ELR (cell line): Measurements from ENCODE around the gene SLC8A3.

Source experiments
- DNase-seq: peaks from one replicate; pipeline ENCODE4 v3.0.0-alpha.2; 2015; ENCODE audit warnings: low read depth

Gene SLC8A3

DNA sequence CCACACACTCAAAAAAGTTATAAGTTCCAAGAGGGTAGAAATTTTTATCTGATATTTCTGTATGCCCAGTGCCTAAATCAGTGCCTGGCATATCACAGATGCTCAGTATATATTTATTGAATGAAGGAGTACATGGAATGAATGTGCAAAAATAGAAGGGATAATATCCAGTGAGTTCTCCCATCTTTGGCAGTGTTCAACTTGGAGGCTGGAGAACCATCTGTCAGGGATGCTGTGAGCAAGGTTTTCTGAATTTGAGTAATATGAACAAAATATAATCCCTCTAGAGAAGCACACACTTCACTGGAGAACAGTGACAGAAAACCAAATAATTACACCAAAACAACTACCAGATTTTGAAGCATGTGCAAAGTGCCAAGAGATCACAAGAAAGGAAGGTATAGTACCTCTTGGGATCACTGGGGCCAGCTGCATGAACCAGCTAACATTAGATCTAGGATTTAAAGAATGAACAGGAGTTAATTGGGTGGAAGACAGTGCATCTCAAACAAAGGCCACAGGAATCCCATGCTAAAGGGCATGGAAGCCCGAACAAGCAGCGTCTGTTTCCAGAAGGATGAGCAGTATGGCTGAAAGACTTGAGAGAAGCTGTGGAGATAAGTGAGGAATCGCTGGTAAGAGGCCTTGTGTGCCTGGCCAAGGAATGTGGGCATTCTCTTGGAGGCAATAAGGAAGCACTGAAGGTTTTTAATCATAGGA is 11.5 kb downstream of the SLC8A3 start:
- DNase-seq: no peak

GRCh38 chr14:70173569-70173968 is 15.2 kb downstream of the SLC8A3 start:
- DNase-seq: no peak

DNA sequence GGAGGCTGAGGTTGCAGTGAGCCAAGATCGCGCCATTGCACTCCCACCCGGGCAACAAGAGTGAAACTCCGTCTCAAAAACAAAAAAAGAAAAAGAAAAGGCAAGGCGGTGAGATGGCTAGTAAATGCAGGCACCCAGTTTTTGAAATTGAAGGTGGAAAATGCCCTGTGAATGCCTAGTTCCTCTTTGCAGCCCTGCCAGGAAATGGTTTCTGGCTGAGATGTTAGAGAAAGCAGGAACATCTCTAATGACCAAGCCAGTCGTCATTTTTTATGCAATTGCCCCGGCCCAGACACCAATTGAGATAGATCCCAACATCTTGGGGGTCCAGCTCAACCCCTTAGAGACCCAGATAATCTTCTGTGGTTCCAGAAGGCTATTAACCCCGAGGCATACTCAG is 17.0 kb downstream of the SLC8A3 start:
- DNase-seq: no peak

DNA sequence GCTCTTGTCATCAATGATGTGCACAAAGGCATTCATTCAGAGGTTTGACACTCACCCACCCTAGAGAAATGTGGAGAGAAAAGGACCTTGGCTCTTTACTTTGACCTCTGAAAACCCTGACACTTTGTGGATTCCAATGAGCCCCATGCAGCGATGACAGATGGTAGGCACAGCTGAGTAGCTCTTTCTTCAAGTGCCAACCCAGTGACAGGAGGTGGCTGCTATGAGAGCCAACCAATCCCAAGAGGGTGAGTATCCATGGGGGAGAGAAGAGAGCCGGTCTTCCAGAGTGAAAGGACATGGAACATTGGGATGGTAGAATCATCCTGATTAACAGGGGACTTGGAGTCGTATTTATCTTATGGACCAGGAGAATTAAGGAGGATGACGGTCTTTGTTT is 17.8 kb downstream of the SLC8A3 start:
- DNase-seq: no peak

- DNase-seq: no peak
Observed at GRCh38 chr14:70168406-70168805, 20.3 kb downstream of the SLC8A3 start.

GRCh38 chr14:70166530-70167203 is 22.1 kb downstream of the SLC8A3 start:
- DNase-seq: no peak

DNA sequence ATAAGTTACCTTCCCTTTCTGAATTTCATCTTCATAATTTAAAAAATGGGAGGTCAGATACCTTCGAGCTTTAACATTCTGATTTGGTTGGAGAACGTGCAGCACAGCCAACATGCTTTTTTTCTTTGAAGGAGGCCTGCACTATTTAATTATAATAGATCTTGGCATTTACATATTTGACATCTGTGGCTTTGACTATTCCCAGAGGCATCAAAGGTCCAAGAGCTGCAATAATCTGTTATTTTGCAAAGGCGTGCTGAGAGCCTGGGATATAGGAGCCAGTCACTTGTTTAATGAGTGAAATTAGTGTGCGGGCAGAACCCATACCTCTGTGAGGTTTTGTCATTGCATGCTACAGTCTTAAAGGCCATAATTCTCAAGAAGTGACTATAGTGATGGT is 26.4 kb downstream of the SLC8A3 start:
- DNase-seq: no peak

- DNase-seq: no peak
Observed at GRCh38 chr14:70156592-70156991, 32.2 kb downstream of the SLC8A3 start.

- no peak for DNase-seq
Observed at GRCh38 chr14:70152704-70153103, 36.0 kb downstream of the SLC8A3 start.

- DNase-seq: no peak
Observed at GRCh38 chr14:70152081-70152480, 36.7 kb downstream of the SLC8A3 start.

DNA sequence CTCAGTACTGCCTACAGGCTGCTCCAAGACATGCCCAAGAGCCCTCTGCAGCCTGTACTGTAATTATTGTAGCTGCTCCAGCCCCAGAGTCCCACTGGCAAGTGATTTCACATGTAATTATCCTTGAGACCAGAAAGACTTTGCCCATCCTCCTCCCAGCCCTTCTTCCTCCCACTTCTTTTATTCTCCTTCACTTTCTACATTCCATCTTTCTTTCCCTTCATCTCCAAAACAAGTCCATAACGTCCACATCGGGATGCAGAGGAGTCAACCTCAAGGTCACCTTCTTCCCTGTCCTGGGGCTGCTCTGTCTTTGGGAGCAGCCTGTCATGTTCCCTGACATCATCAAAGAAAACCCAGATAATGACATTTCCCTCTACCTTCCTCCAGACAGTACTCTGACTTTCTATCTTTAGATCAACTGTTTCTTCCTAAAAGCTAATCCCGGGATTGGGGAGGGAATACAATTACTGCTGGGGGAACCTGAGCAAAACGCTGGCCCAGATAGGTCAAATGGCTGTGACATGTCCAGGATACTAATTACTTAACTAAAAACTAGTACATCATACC is 39.1 kb downstream of the SLC8A3 start:
- no peak for DNase-seq

DNA sequence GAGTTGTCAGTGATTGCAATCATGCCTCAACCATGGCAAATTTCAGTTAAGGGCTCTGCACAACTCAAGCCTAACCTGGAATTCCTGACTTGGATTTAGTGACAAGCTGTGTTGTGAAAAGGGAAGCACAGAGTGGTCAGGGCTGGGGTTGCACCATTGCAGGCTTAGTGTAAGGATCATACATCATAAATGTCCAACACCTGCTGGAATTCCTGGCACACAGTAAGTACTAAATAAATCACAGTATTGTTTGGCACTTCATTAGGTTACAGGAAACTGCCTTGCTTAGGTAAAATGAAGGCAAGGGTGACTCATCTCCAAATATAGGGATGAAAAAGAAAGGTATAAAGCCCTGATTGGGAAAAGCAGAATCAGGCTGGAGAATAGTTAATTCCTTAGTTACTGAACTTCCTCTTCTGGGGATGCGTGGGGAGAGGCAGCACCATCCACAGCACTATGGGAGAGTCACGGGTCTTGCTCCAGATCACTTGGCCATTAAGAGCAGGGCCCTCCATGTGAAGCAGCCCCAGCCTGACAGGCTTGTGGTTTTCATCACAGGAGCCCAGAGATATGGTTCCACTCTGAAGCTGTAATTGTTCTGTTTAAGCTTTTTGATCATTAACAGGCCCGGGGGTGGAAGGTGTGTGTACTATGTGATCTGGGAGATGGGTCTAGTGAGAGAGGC is 39.7 kb downstream of the SLC8A3 start:
- no peak for DNase-seq

DNA sequence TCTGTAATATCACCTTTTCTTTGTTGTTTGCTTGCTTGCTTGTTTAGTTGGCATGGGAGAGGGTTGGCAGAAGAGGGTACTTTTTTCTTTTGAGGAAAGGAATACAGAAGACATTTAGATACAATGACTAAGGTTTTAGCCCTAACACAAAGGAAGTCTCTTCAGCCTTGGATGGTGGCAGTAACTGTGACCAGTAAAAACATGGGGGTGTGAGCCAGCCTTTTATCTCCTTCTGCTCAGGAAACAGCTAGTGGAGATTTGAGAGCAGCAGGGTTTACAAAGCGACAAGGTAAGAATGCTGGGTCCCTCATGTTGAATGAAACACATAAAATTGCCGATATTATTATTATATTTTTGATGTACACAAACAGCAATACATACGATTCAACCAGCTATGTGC is 40.4 kb downstream of the SLC8A3 start:
- DNase-seq: no peak

DNA sequence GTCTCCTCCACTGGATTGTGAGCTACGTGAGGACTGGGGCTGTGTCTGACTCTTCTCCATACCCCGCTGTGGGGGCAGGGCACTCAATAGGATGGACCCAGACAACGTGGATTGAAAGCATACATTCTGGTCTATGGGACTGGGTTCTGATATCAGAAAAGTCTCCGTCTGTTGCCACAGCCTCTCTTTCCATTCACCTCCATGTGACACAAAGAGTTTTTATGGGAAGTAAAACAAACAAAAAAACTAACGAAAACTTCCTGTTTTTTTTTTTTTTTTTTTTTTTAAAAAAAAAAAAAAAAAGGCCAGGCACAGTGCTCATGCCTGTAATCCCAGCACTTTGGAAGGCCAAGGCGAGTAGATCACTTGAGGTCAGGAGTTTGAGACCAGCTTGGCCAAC is 44.7 kb downstream of the SLC8A3 start:
- DNase-seq: no peak

DNA sequence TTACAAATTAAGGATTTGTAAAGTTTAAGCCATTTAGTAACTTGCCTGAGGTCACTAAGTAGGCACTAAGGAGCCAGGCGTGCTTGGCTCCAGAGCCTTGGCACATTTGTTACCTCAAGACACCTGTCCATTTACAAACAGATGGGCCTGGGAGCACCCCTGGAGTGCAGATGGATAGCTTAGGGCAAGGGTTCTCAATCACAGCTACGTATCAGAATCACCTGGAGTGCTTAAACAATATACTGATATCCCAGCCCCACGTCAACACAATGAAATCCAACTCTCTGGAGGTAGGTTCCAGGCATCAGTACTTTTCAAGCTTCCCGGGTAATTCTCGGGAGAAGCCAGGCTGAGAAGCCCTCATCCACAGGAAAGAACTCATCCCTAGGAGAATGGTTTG is 45.4 kb downstream of the SLC8A3 start:
- DNase-seq: no peak

DNA sequence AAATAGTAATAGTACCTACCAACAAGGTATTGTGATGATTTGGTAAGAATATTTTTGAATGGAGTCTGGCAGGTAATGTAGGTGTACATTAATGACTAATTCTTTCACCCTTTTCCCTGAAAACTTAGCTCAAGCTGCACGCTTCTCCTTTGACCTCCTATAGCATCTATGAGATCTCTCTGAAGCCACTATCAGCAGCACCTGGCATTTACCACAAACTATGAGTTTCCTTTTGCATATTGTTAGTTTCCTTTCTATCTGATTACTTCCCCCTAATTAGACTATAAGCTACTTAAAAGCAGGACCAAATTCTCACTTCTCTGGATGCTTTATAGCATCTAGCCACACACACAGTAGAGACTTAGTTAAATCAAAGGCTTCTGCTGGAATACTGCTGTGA is 48.1 kb downstream of the SLC8A3 start:
- DNase-seq: no peak

- no peak for DNase-seq
Observed at GRCh38 chr14:70139384-70139783, 49.4 kb downstream of the SLC8A3 start.

DNA sequence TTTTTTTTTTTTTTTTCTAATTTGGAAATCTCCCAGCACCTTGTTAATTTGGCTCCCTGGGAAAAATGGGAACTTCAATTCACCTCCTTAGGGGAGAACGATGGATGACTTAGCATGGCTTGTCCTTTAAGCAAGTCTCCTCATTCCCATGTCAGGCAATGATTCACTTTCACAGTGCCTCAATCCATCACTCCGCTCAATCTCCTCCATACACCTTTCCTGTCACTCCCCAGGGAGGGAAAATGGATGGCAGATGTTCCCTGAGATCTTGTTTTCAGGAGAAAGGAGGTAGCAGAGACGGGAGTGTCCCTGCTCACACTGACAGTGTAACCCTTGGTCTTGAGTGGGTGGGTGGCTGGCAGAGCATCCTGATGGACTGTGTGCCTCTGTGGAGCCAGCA is 51.0 kb downstream of the SLC8A3 start:
- no peak for DNase-seq

DNA sequence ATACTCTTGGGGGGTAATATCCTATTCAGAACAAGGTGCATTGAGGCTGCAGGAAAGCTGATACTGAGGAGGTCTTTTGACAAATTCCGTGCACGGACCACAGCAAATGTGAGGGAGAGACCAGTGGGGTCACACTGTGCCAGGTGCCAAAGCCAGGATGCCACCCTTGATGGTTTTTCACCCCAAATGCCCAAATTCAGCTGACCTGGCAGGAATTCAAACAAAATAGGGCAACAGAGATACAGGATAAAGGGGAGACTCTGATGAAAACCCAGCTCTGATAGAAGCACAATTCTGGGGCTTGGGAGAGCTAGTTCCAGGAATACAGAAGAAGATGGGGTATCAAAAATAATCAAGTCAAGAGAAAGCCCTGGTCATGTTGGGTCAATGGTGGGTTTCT is 55.3 kb downstream of the SLC8A3 start:
- DNase-seq: no peak

DNA sequence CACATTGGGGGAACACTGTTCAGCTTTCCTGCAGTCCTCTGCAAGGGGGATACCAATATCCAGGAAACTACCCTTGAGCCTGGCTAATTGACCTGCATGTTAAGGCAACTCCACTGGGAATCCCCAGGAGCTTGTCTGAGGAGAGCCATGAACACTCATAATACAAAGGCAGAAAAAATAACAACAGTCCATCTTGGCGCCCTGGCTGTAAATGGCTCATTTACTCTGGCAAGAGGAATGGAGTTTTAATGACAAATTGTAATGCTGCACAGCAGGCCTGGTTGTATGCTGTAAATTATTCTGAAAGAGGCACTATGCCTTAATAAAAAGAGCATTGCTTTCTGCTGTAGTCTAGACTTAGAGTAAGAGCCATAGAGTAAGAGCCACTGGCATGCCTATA is 58.3 kb downstream of the SLC8A3 start:
- no peak for DNase-seq

- no peak for DNase-seq
Observed at GRCh38 chr14:70127186-70127585, 61.6 kb downstream of the SLC8A3 start.

- DNase-seq: no peak
Observed at GRCh38 chr14:70123796-70124195, 65.0 kb downstream of the SLC8A3 start.

GRCh38 chr14:70121521-70121920 is 67.2 kb downstream of the SLC8A3 start:
- DNase-seq: no peak
